Loucy (cell line): ENCODE results near the gene PLAAT5.
A peak's percentile ranks its signal among the peaks of the same experiment; 100 is the strongest.
"Not testable (repeated sequence)": the region's sequence is repeated elsewhere in the genome, so short reads cannot be mapped to it uniquely, and the experiment has no call there.

Source experiments
- H2AFZ ChIP-seq: fragments of 200-600 bp; sonication (generic); 2 replicates; pipeline ENCODE4 v1.6.0; 2016; ENCODE audit warnings: antibody characterized with exemption, mild to moderate bottlenecking, low read length, moderate library complexity
- H3F3A ChIP-seq: fragments of 200-600 bp; 2 replicates; pipeline ENCODE4 v1.6.0; 2016; ENCODE audit warnings: antibody characterized with exemption, low read depth, mild to moderate bottlenecking
- H3K27me3 ChIP-seq: fragments of 200-600 bp; sonication (generic); 2 replicates; pipeline ENCODE4 v1.6.1; 2014; ENCODE audit warnings: low read length, mild to moderate bottlenecking; ENCODE audit not compliant: insufficient read depth, poor library complexity, severe bottlenecking
- H3K36me3 ChIP-seq: fragments of 200-600 bp; sonication (generic); 2 replicates; pipeline ENCODE4 v1.6.1; 2016; ENCODE audit warnings: low read length; ENCODE audit not compliant: insufficient read depth
- H3K4me1 ChIP-seq: fragments of 200-600 bp; sonication (generic); 2 replicates; pipeline ENCODE4 v1.5.1; 2014; ENCODE audit warnings: low read length, mild to moderate bottlenecking; ENCODE audit not compliant: insufficient read depth, poor library complexity, severe bottlenecking
- H3K4me2 ChIP-seq: fragments of 200-600 bp; sonication (generic); 2 replicates; pipeline ENCODE4 v1.6.0; 2014; ENCODE audit warnings: antibody characterized with exemption, low read length, low read depth, mild to moderate bottlenecking; ENCODE audit not compliant: poor library complexity, severe bottlenecking
- H3K4me3 ChIP-seq: fragments of 200-600 bp; sonication (generic); 2 replicates; pipeline ENCODE4 v1.5.1; 2014; ENCODE audit warnings: low read length, mild to moderate bottlenecking, mixed read lengths; ENCODE audit not compliant: poor library complexity, severe bottlenecking
- H3K79me2 ChIP-seq: fragments of 200-600 bp; sonication (generic); 2 replicates; pipeline ENCODE4 v1.6.1; 2014; ENCODE audit warnings: low read length; ENCODE audit not compliant: insufficient read depth
- H3K9ac ChIP-seq: fragments of 200-600 bp; sonication (generic); 2 replicates; pipeline ENCODE4 v1.6.0; 2014; ENCODE audit warnings: mild to moderate bottlenecking, low read depth, low read length, moderate library complexity; ENCODE audit not compliant: poor library complexity, severe bottlenecking
- H3K9me2 ChIP-seq: fragments of 200-600 bp; sonication (generic); replicated peaks from 2 replicates; pipeline ENCODE4 v1.6.1; 2016; ENCODE audit warnings: low read depth, low read length, mixed read lengths
- H3K9me3 ChIP-seq: fragments of 200-600 bp; sonication (generic); 2 replicates; pipeline ENCODE4 v1.6.1; 2014; ENCODE audit warnings: mild to moderate bottlenecking, antibody characterized with exemption, low read length, low read depth; ENCODE audit not compliant: insufficient read depth
- H4K20me1 ChIP-seq: fragments of 200-600 bp; sonication (generic); 2 replicates; pipeline ENCODE4 v1.6.0; 2014; ENCODE audit warnings: antibody characterized with exemption, low read length, mild to moderate bottlenecking; ENCODE audit not compliant: insufficient read depth, poor library complexity, severe bottlenecking
- CTCF ChIP-seq: fragments of 200-600 bp; sonication (generic); conservative IDR thresholded peaks from 2 replicates; pipeline ENCODE4 v1.5.1; 2014; ENCODE audit warnings: mild to moderate bottlenecking, antibody characterized with exemption, low read length
- EZH2phosphoT487 ChIP-seq: fragments of 200-600 bp; IDR thresholded peaks from 2 replicates; pipeline ENCODE4 v1.6.1; 2018; ENCODE audit warnings: antibody characterized with exemption, mild to moderate bottlenecking, moderate library complexity, borderline replicate concordance

Gene PLAAT5

GRCh38 chr11:63528729-63529278 is 37.8 kb upstream of the PLAAT5 start:
- H3K4me3 ChIP-seq, H3K9me3 ChIP-seq, H3K79me2 ChIP-seq, H4K20me1 ChIP-seq, H2AFZ ChIP-seq, H3K9me2 ChIP-seq, H3F3A ChIP-seq, H3K27me3 ChIP-seq, H3K36me3 ChIP-seq, H3K4me2 ChIP-seq: not testable (repeated sequence)
- Histone ChIP-seq H3K4me1 (peaks cover 53% of the 10 kb centered on the region), H3K9ac (peak overlapping the region; percentile 53)

- peak overlapping the region; percentile 51 for H3K4me2 ChIP-seq
- H3K4me3 ChIP-seq: peak overlapping the region; percentile 35
- not testable (repeated sequence) for H3K79me2 ChIP-seq, H3K27me3 ChIP-seq, H3K36me3 ChIP-seq, H3K9me2 ChIP-seq, H4K20me1 ChIP-seq, H2AFZ ChIP-seq, H3K9me3 ChIP-seq, H3F3A ChIP-seq
- peaks cover 47% of the 10 kb centered on the region for H3K4me1 ChIP-seq
- H3K9ac ChIP-seq: peak overlapping the region; percentile 61
Measured at GRCh38 chr11:63528156-63528555, 37.2 kb upstream of the PLAAT5 start.

GRCh38 chr11:63527667-63528066 is 36.7 kb upstream of the PLAAT5 start:
- peaks cover 8% of the 10 kb centered on the region for H3K9me3 ChIP-seq
- H3K4me2 ChIP-seq: peak overlapping the region; percentile 51
- TF ChIP-seq CTCF (no peak), EZH2phosphoT487 (no peak)
- H3K27me3 ChIP-seq: no peaks in the 10 kb centered on the region
- H3K9me2 ChIP-seq: no peaks in the 10 kb centered on the region
- H3K36me3 ChIP-seq: no peaks in the 10 kb centered on the region
- peak overlapping the region; percentile 61 for H3K9ac ChIP-seq
- H3K4me1 ChIP-seq: peaks cover 42% of the 10 kb centered on the region
- H3F3A ChIP-seq: no peaks in the 10 kb centered on the region
- H4K20me1 ChIP-seq: no peaks in the 10 kb centered on the region
- H3K79me2 ChIP-seq: no peaks in the 10 kb centered on the region
- H2AFZ ChIP-seq: no peak overlapping the region
- H3K4me3 ChIP-seq: peak overlapping the region; percentile 35

GRCh38 chr11:63523151-63523550 is 32.2 kb upstream of the PLAAT5 start:
- H3F3A ChIP-seq: 0 out of 2 replicates have a peak, but pooled peaks cover 2% of the 10 kb centered on the region
- H3K9me2 ChIP-seq: no peaks in the 10 kb centered on the region
- H3K9ac ChIP-seq: no peak overlapping the region
- peaks cover 28% of the 10 kb centered on the region for H3K4me1 ChIP-seq
- H3K4me3 ChIP-seq: no peak overlapping the region
- H3K36me3 ChIP-seq: no peaks in the 10 kb centered on the region
- no peak for TF ChIP-seq EZH2phosphoT487
- no peaks in the 10 kb centered on the region for H4K20me1 ChIP-seq
- peaks cover 18% of the 10 kb centered on the region for H3K9me3 ChIP-seq
- H3K27me3 ChIP-seq: no peaks in the 10 kb centered on the region
- H3K4me2 ChIP-seq: no peak overlapping the region
- no peaks in the 10 kb centered on the region for H3K79me2 ChIP-seq
- H2AFZ ChIP-seq: no peak overlapping the region
